GM23338 (cell line): ENCODE results near the gene TMEM271. TPM values are rescaled to one million over a fixed set of nuclear protein-coding genes. Genes with fewer than 3 reads are reported as not detected.

Source experiments
- ATAC-seq: fragments of 200-7000 bp; cut with Tn5 transposase; 3 replicates; pipeline ENCODE4 v1.9.1; 2020
- DNase-seq: peaks from one replicate; pipeline ENCODE4 v3.0.0-alpha.2; 2015; ENCODE audit warnings: low spot score
- H2AFZ ChIP-seq: fragments of 200-600 bp; sonication (generic); 2 replicates; pipeline ENCODE4 v1.8.0; 2016; ENCODE audit warnings: antibody characterized with exemption, mild to moderate bottlenecking, moderate library complexity
- H3F3A ChIP-seq: fragments of 200-600 bp; sonication (generic); replicated peaks from 2 replicates; pipeline ENCODE4 v1.8.0; 2017; ENCODE audit warnings: antibody characterized with exemption, mixed run types, low read depth
- H3K27ac ChIP-seq: fragments of 200-600 bp; sonication (generic); 2 replicates; pipeline ENCODE4 v1.6.1; 2016; ENCODE audit warnings: low read depth
- H3K27me3 ChIP-seq: fragments of 200-600 bp; sonication (generic); 2 replicates; pipeline ENCODE4 v1.8.0; 2016; ENCODE audit warnings: mild to moderate bottlenecking, mixed run types, moderate library complexity; ENCODE audit not compliant: insufficient read depth
- H3K36me3 ChIP-seq: fragments of 200-600 bp; sonication (generic); 2 replicates; pipeline ENCODE4 v1.8.0; 2016; ENCODE audit warnings: mild to moderate bottlenecking; ENCODE audit not compliant: insufficient read depth
- H3K4me1 ChIP-seq: fragments of 200-600 bp; sonication (generic); 2 replicates; pipeline ENCODE4 v1.8.0; 2016; ENCODE audit warnings: mild to moderate bottlenecking, moderate library complexity; ENCODE audit not compliant: insufficient read depth
- H3K4me2 ChIP-seq: fragments of 200-600 bp; sonication (generic); 2 replicates; pipeline ENCODE4 v1.7.1; 2017; ENCODE audit warnings: mixed run types
- H3K4me3 ChIP-seq: fragments of 200-600 bp; sonication (generic); 2 replicates; pipeline ENCODE4 v1.6.1; 2016; ENCODE audit warnings: mixed run types
- H3K79me2 ChIP-seq: fragments of 200-600 bp; sonication (generic); replicated peaks from 2 replicates; pipeline ENCODE4 v1.8.0; 2017; ENCODE audit warnings: mild to moderate bottlenecking; ENCODE audit not compliant: insufficient read depth
- H3K9me2 ChIP-seq: fragments of 200-600 bp; sonication (generic); 2 replicates; pipeline ENCODE4 v1.8.0; 2017; ENCODE audit not compliant: insufficient read depth
- H4K20me1 ChIP-seq: fragments of 200-600 bp; sonication (generic); replicated peaks from 2 replicates; pipeline ENCODE4 v1.8.0; 2017; ENCODE audit warnings: mild to moderate bottlenecking; ENCODE audit not compliant: insufficient read depth
- H3K27ac Mint-ChIP-seq: 2 replicates; pipeline ENCODE4 v1.8.0; 2020; ENCODE audit warnings: inconsistent platforms, mild to moderate bottlenecking, moderate library complexity, mixed read lengths
- H3K27me3 Mint-ChIP-seq: 3 replicates; pipeline ENCODE4 v1.8.0; 2022; ENCODE audit warnings: low read depth, mild to moderate bottlenecking, moderate library complexity, mixed read lengths, inconsistent platforms; ENCODE audit not compliant: insufficient read depth, poor library complexity
- H3K36me3 Mint-ChIP-seq: 3 replicates; pipeline ENCODE4 v1.8.0; 2021; ENCODE audit warnings: low read depth, mild to moderate bottlenecking, inconsistent platforms, moderate library complexity, mixed read lengths
- H3K4me1 Mint-ChIP-seq: 3 replicates; pipeline ENCODE4 v1.8.0; 2020; ENCODE audit warnings: mild to moderate bottlenecking, inconsistent platforms, mixed read lengths
- H3K4me3 Mint-ChIP-seq: 3 replicates; pipeline ENCODE4 v1.8.0; 2021; ENCODE audit warnings: moderate library complexity, mild to moderate bottlenecking, inconsistent platforms, mixed read lengths
- H3K9me3 Mint-ChIP-seq: 3 replicates; pipeline ENCODE4 v1.8.0; 2020; ENCODE audit warnings: moderate library complexity, mild to moderate bottlenecking, inconsistent platforms, mixed read lengths
- CREB1 ChIP-seq: fragments of 250-450 bp; sonication (Bioruptor Pico); IDR thresholded peaks from 2 replicates; pipeline ENCODE4 v1.5.0; 2020; ENCODE audit warnings: low read depth, mild to moderate bottlenecking, moderate library complexity
- EZH2 ChIP-seq: fragments of 200-600 bp; sonication (generic); IDR thresholded peaks from one replicate; pipeline ENCODE4 v1.8.0; 2017; ENCODE audit warnings: antibody characterized with exemption, mild to moderate bottlenecking, low read depth; ENCODE audit not compliant: unreplicated experiment
- EZH2phosphoT487 ChIP-seq: fragments of 200-600 bp; sonication (generic); IDR thresholded peaks from one replicate; pipeline ENCODE4 v1.8.1; 2018; ENCODE audit warnings: antibody characterized with exemption; ENCODE audit not compliant: unreplicated experiment
- JUNB ChIP-seq: IDR thresholded peaks from one replicate; pipeline ENCODE4 v1.6.1; 2016; ENCODE audit warnings: antibody characterized with exemption; ENCODE audit not compliant: unreplicated experiment
- NANOG ChIP-seq: IDR thresholded peaks from 2 replicates; pipeline ENCODE4 v1.6.1; 2016; ENCODE audit warnings: antibody characterized with exemption, borderline replicate concordance
- POLR2AphosphoS5 ChIP-seq: IDR thresholded peaks from 2 replicates; pipeline ENCODE4 v1.6.1; 2016; ENCODE audit warnings: antibody characterized with exemption, low read depth
- STAT1 ChIP-seq: IDR thresholded peaks from one replicate; pipeline ENCODE4 v1.6.1; 2016; ENCODE audit warnings: antibody characterized with exemption; ENCODE audit not compliant: unreplicated experiment
- ZNF331 ChIP-seq: fragments of 250-450 bp; sonication (Bioruptor Pico); IDR thresholded peaks from 2 replicates; pipeline ENCODE4 v1.5.0; 2020; ENCODE audit warnings: low read depth, mild to moderate bottlenecking, moderate library complexity
- polyA plus RNA-seq: library from polyadenylated mRNA; unstranded; fragments of >200 nt; fragmentation: Nextera tagmentation; extraction: Ambion mirVana; gene quantifications from 2 replicates; pipeline ENCODE4 v1.2.1, GENCODE V29; 2016
- total RNA-seq: library from RNA; depleted of rRNA; stranded (reverse); fragments of >200 nt; shearing (Covaris generic); gene quantifications from 2 replicates; pipeline ENCODE4 v1.2.3, GENCODE V29; 2014
- TF ChIP-seq, protein P1 (sequence below), 2 experiments: fragments of 200-600 bp in 1 of 2; sonication (generic) in 1 of 2; conservative IDR thresholded peaks; 2 replicates each; pipeline versions ENCODE4 v1.5.1 to v1.6.1; 2016 to 2017; ENCODE audit warnings: antibody characterized with exemption in 2 of 2, low read depth in 2 of 2, mild to moderate bottlenecking in 2 of 2, moderate library complexity in 1 of 2
- TF ChIP-seq, protein P2 (sequence below): IDR thresholded peaks from one replicate; pipeline ENCODE4 v1.6.1; 2018; ENCODE audit warnings: antibody characterized with exemption; ENCODE audit not compliant: unreplicated experiment
- TF ChIP-seq, protein P3 (sequence below): fragments of 250-450 bp; sonication (Bioruptor Pico); IDR thresholded peaks from 2 replicates; pipeline ENCODE4 v1.5.0; 2020; ENCODE audit warnings: mild to moderate bottlenecking, moderate library complexity

Gene TMEM271
- total and polyA plus RNA-seq, 2 experiments from 2014 or later = 0.11 TPM; not detected in 1

GRCh38 chr4:604131-604530, 28.0 kb upstream of the TMEM271 start:
- Mint-ChIP-seq H3K9me3 (no peaks in the 10 kb centered on the region; the same call in 2 of the 3 replicates), H3K36me3 (no peaks in the 10 kb centered on the region; the same call in 2 of the 3 replicates), H3K4me1 (peaks cover 3% of the 10 kb centered on the region; the same call in 1 of the 3 replicates), H3K27ac (no peak overlapping the region), H3K27me3 (peaks cover 7% of the 10 kb centered on the region), H3K4me3 (no peak overlapping the region)
- H2AFZ ChIP-seq = no peak overlapping the region
- no peaks in the 10 kb centered on the region for H3K36me3 ChIP-seq
- no peaks in the 10 kb centered on the region for H3K79me2 ChIP-seq
- ATAC-seq = no peak
- H3F3A ChIP-seq = no peaks in the 10 kb centered on the region
- TF ChIP-seq, protein P1, sequence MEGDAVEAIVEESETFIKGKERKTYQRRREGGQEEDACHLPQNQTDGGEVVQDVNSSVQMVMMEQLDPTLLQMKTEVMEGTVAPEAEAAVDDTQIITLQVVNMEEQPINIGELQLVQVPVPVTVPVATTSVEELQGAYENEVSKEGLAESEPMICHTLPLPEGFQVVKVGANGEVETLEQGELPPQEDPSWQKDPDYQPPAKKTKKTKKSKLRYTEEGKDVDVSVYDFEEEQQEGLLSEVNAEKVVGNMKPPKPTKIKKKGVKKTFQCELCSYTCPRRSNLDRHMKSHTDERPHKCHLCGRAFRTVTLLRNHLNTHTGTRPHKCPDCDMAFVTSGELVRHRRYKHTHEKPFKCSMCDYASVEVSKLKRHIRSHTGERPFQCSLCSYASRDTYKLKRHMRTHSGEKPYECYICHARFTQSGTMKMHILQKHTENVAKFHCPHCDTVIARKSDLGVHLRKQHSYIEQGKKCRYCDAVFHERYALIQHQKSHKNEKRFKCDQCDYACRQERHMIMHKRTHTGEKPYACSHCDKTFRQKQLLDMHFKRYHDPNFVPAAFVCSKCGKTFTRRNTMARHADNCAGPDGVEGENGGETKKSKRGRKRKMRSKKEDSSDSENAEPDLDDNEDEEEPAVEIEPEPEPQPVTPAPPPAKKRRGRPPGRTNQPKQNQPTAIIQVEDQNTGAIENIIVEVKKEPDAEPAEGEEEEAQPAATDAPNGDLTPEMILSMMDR (conservative IDR thresholded peaks at IDR 0.05; ENCODE audit: low read depth in 2 of 2) = no peak
- TF ChIP-seq ZNF331 (CRISPR knock-in tag) (no peak), CREB1 (CRISPR knock-in tag) (no peak), EZH2phosphoT487 (no peak), NANOG (no peak), POLR2AphosphoS5 (no peak), STAT1 (no peak), JUNB (no peak), EZH2 (no peak)
- no peaks in the 10 kb centered on the region for H3K4me1 ChIP-seq
- no peaks in the 10 kb centered on the region for H3K9me2 ChIP-seq
- no peak for DNase-seq
- H3K4me2 ChIP-seq = no peak overlapping the region
- H4K20me1 ChIP-seq = no peaks in the 10 kb centered on the region; the same call in 1 of the 2 replicates
- no peak overlapping the region for H3K27ac ChIP-seq
- H3K4me3 ChIP-seq = no peak overlapping the region
- H3K27me3 ChIP-seq = no peaks in the 10 kb centered on the region

DNA sequence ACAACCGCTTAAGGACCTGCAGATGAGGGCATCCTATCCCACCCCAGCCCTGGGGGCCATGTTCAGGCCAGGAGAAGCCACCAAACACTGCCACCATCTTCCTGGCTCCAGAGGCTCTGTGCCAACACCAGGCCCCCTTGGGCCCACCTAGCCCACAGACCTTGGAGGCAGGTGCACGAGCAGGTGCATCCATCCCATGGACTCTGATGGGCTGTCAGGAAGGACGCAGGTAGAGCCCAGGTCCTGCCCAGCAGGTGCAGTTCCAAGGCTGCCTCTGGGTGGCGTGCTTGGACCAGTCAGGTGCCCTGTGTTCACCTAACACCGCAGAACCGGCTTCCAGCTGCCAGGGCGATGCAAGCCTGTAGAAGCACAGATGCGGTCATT, 26.5 kb upstream of the TMEM271 start:
- no peak overlapping the region for H3K4me3 Mint-ChIP-seq
- Histone ChIP-seq H3K4me1 (no peaks in the 10 kb centered on the region), H3K27ac (no peak overlapping the region), H4K20me1 (no peaks in the 10 kb centered on the region), H3K79me2 (no peaks in the 10 kb centered on the region), H3K27me3 (no peaks in the 10 kb centered on the region), H3F3A (no peaks in the 10 kb centered on the region), H2AFZ (peak overlapping the region; percentile 92; the same call in 1 of the 2 replicates), H3K4me2 (no peak overlapping the region), H3K4me3 (no peak overlapping the region), H3K36me3 (no peaks in the 10 kb centered on the region), H3K9me2 (no peaks in the 10 kb centered on the region)
- DNase-seq = peak; percentile 96
- no peak overlapping the region for H3K27ac Mint-ChIP-seq
- H3K4me1 Mint-ChIP-seq = peaks cover 10% of the 10 kb centered on the region
- no peaks in the 10 kb centered on the region for H3K36me3 Mint-ChIP-seq
- H3K27me3 Mint-ChIP-seq = peaks cover 5% of the 10 kb centered on the region
- ATAC-seq = peak; percentile 99
- H3K9me3 Mint-ChIP-seq = no peaks in the 10 kb centered on the region; the same call in 2 of the 3 replicates
- TF ChIP-seq, protein P2, sequence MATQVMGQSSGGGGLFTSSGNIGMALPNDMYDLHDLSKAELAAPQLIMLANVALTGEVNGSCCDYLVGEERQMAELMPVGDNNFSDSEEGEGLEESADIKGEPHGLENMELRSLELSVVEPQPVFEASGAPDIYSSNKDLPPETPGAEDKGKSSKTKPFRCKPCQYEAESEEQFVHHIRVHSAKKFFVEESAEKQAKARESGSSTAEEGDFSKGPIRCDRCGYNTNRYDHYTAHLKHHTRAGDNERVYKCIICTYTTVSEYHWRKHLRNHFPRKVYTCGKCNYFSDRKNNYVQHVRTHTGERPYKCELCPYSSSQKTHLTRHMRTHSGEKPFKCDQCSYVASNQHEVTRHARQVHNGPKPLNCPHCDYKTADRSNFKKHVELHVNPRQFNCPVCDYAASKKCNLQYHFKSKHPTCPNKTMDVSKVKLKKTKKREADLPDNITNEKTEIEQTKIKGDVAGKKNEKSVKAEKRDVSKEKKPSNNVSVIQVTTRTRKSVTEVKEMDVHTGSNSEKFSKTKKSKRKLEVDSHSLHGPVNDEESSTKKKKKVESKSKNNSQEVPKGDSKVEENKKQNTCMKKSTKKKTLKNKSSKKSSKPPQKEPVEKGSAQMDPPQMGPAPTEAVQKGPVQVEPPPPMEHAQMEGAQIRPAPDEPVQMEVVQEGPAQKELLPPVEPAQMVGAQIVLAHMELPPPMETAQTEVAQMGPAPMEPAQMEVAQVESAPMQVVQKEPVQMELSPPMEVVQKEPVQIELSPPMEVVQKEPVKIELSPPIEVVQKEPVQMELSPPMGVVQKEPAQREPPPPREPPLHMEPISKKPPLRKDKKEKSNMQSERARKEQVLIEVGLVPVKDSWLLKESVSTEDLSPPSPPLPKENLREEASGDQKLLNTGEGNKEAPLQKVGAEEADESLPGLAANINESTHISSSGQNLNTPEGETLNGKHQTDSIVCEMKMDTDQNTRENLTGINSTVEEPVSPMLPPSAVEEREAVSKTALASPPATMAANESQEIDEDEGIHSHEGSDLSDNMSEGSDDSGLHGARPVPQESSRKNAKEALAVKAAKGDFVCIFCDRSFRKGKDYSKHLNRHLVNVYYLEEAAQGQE = no peak
- TF ChIP-seq, protein P3, sequence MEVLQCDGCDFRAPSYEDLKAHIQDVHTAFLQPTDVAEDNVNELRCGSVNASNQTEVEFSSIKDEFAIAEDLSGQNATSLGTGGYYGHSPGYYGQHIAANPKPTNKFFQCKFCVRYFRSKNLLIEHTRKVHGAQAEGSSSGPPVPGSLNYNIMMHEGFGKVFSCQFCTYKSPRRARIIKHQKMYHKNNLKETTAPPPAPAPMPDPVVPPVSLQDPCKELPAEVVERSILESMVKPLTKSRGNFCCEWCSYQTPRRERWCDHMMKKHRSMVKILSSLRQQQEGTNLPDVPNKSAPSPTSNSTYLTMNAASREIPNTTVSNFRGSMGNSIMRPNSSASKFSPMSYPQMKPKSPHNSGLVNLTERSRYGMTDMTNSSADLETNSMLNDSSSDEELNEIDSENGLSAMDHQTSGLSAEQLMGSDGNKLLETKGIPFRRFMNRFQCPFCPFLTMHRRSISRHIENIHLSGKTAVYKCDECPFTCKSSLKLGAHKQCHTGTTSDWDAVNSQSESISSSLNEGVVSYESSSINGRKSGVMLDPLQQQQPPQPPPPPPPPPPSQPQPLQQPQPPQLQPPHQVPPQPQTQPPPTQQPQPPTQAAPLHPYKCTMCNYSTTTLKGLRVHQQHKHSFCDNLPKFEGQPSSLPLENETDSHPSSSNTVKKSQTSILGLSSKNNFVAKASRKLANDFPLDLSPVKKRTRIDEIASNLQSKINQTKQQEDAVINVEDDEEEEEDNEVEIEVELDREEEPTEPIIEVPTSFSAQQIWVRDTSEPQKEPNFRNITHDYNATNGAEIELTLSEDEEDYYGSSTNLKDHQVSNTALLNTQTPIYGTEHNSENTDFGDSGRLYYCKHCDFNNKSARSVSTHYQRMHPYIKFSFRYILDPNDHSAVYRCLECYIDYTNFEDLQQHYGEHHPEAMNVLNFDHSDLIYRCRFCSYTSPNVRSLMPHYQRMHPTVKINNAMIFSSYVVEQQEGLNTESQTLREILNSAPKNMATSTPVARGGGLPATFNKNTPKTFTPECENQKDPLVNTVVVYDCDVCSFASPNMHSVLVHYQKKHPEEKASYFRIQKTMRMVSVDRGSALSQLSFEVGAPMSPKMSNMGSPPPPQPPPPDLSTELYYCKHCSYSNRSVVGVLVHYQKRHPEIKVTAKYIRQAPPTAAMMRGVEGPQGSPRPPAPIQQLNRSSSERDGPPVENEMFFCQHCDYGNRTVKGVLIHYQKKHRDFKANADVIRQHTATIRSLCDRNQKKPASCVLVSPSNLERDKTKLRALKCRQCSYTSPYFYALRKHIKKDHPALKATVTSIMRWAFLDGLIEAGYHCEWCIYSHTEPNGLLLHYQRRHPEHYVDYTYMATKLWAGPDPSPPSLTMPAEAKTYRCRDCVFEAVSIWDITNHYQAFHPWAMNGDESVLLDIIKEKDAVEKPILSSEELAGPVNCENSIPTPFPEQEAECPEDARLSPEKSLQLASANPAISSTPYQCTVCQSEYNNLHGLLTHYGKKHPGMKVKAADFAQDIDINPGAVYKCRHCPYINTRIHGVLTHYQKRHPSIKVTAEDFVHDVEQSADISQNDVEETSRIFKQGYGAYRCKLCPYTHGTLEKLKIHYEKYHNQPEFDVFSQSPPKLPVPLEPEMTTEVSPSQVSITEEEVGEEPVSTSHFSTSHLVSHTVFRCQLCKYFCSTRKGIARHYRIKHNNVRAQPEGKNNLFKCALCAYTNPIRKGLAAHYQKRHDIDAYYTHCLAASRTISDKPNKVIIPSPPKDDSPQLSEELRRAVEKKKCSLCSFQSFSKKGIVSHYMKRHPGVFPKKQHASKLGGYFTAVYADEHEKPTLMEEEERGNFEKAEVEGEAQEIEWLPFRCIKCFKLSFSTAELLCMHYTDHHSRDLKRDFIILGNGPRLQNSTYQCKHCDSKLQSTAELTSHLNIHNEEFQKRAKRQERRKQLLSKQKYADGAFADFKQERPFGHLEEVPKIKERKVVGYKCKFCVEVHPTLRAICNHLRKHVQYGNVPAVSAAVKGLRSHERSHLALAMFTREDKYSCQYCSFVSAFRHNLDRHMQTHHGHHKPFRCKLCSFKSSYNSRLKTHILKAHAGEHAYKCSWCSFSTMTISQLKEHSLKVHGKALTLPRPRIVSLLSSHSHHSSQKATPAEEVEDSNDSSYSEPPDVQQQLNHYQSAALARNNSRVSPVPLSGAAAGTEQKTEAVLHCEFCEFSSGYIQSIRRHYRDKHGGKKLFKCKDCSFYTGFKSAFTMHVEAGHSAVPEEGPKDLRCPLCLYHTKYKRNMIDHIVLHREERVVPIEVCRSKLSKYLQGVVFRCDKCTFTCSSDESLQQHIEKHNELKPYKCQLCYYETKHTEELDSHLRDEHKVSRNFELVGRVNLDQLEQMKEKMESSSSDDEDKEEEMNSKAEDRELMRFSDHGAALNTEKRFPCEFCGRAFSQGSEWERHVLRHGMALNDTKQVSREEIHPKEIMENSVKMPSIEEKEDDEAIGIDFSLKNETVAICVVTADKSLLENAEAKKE (CRISPR knock-in tag) = no peak
